Neural cell (in vitro differentiated cells): ENCODE data around the gene EXTL1. TPM values are rescaled to one million over a fixed set of nuclear protein-coding genes. Genes with fewer than 3 reads are reported as not detected.

Experiments
- H2AFZ ChIP-seq: fragments of 200-600, 300-800 bp; sonication (generic), shearing (Covaris generic); 2 replicates; pipeline ENCODE4 v1.6.0; 2014; ENCODE audit warnings: low read depth, mild to moderate bottlenecking, antibody characterized with exemption, low read length, moderate library complexity
- H3F3A ChIP-seq: fragments of 200-600 bp; shearing (Covaris generic); 2 replicates; pipeline ENCODE4 v1.6.1; 2016; ENCODE audit warnings: mild to moderate bottlenecking, moderate library complexity, mixed read lengths, antibody characterized with exemption, low read length; ENCODE audit not compliant: insufficient read depth, poor library complexity, severe bottlenecking
- H3K27ac ChIP-seq: fragments of 200-600, 300-800 bp; sonication (generic), shearing (Covaris generic); 2 replicates; pipeline ENCODE4 v1.5.1; 2014; ENCODE audit warnings: mild to moderate bottlenecking, low read length, moderate library complexity
- H3K27me3 ChIP-seq: fragments of 300-800, 200-600 bp; sonication (generic), shearing (Covaris generic); 2 replicates; pipeline ENCODE4 v1.6.0; 2014; ENCODE audit warnings: mild to moderate bottlenecking, low read depth, low read length, moderate library complexity; ENCODE audit not compliant: insufficient read depth
- H3K36me3 ChIP-seq: fragments of 300-800, 200-600 bp; sonication (generic), shearing (Covaris generic); 2 replicates; pipeline ENCODE4 v1.5.1; 2014; ENCODE audit warnings: mild to moderate bottlenecking, antibody characterized with exemption, low read length, moderate library complexity; ENCODE audit not compliant: insufficient read depth
- H3K4me2 ChIP-seq: fragments of 300-800, 200-600 bp; sonication (generic), shearing (Covaris generic); 2 replicates; pipeline ENCODE4 v1.6.0; 2014; ENCODE audit warnings: mild to moderate bottlenecking, low read length
- H3K4me3 ChIP-seq: fragments of 300-800, 200-600 bp; sonication (generic), shearing (Covaris generic); 2 replicates; pipeline ENCODE4 v1.5.1; 2014; ENCODE audit warnings: mild to moderate bottlenecking, low read length, moderate library complexity
- H3K79me2 ChIP-seq: fragments of 200-600 bp; shearing (Covaris generic); replicated peaks from 2 replicates; pipeline ENCODE4 v1.6.0; 2014; ENCODE audit warnings: mild to moderate bottlenecking, low read length, moderate library complexity; ENCODE audit not compliant: insufficient read depth
- H3K9ac ChIP-seq: fragments of 300-800, 200-600 bp; sonication (generic), shearing (Covaris generic); 2 replicates; pipeline ENCODE4 v1.6.1; 2016; ENCODE audit warnings: mild to moderate bottlenecking, low read length, mixed read lengths
- H3K9me2 ChIP-seq: fragments of 200-600 bp; shearing (Covaris generic); 2 replicates; pipeline ENCODE4 v1.6.1; 2016; ENCODE audit warnings: mild to moderate bottlenecking, low read length, mixed read lengths; ENCODE audit not compliant: insufficient read depth
- H3K9me3 ChIP-seq: fragments of 200-600, 300-800 bp; sonication (generic), shearing (Covaris generic); 2 replicates; pipeline ENCODE4 v1.6.1; 2016; ENCODE audit warnings: mild to moderate bottlenecking, mixed run types, low read length, moderate library complexity, mixed read lengths
- H4K20me1 ChIP-seq: fragments of 200-600 bp; shearing (Covaris generic); 2 replicates; pipeline ENCODE4 v1.6.1; 2016; ENCODE audit warnings: mild to moderate bottlenecking, mixed run types; ENCODE audit not compliant: insufficient read depth
- EP300 ChIP-seq: fragments of 450-650 bp; conservative IDR thresholded peaks from 2 replicates; pipeline ENCODE4 v1.6.1; 2014; ENCODE audit warnings: antibody characterized with exemption, mild to moderate bottlenecking, moderate library complexity; ENCODE audit not compliant: poor library complexity, severe bottlenecking
- EZH2 ChIP-seq: fragments of 200-600, 300-800 bp; shearing (Covaris generic), sonication (generic); IDR thresholded peaks from 2 replicates; pipeline ENCODE4 v1.6.1; 2014; ENCODE audit warnings: antibody characterized with exemption, low read length, borderline replicate concordance, mild to moderate bottlenecking; ENCODE audit not compliant: insufficient read depth, poor library complexity, severe bottlenecking
- POLR2AphosphoS5 ChIP-seq: IDR thresholded peaks from 2 replicates; pipeline ENCODE4 v1.6.1; 2012
- RAD21 ChIP-seq: fragments of 450-650 bp; conservative IDR thresholded peaks from 2 replicates; pipeline ENCODE4 v1.6.1; 2014; ENCODE audit warnings: antibody characterized with exemption, mild to moderate bottlenecking, moderate library complexity
- REST ChIP-seq: IDR thresholded peaks from 2 replicates; pipeline ENCODE4 v1.6.1; 2012; ENCODE audit warnings: borderline replicate concordance
- SMC3 ChIP-seq: fragments of 450-650 bp; conservative IDR thresholded peaks from 2 replicates; pipeline ENCODE4 v1.6.1; 2014; ENCODE audit warnings: antibody characterized with exemption, mild to moderate bottlenecking, moderate library complexity; ENCODE audit not compliant: poor library complexity
- TAF1 ChIP-seq: IDR thresholded peaks from 2 replicates; pipeline ENCODE4 v1.6.1; 2012; ENCODE audit warnings: low read depth
- polyA plus RNA-seq: library from polyadenylated mRNA; depleted of rRNA; stranded (reverse); fragments of >200 nt; gene quantifications from 2 replicates; pipeline ENCODE4 v1.2.3, GENCODE V29; 2014
- TF ChIP-seq, protein P1 (sequence below): fragments of 450-650 bp; IDR thresholded peaks from 2 replicates; pipeline ENCODE4 v1.5.1; 2014; ENCODE audit warnings: antibody characterized with exemption, mild to moderate bottlenecking, moderate library complexity; ENCODE audit not compliant: poor library complexity, severe bottlenecking

EXTL1 gene
- polyA plus RNA-seq, 1 donor from 2014 or later: 2.7 TPM

- no peak for TF ChIP-seq REST
These were observed 22.4 kb upstream of the EXTL1 start (continued) for GRCh38 chr1:25999041-25999800.

GRCh38 chr1:26003262-26003661 is 18.3 kb upstream of the EXTL1 start:
- H3K4me2 ChIP-seq: no peak overlapping the region
- H3F3A ChIP-seq: no peaks in the 10 kb centered on the region
- H3K9ac ChIP-seq: no peak overlapping the region
- H2AFZ ChIP-seq: no peak overlapping the region
- H3K27ac ChIP-seq: no peak overlapping the region
- no peaks in the 10 kb centered on the region for H3K9me2 ChIP-seq
- no peaks in the 10 kb centered on the region for H3K79me2 ChIP-seq
- no peaks in the 10 kb centered on the region for H3K27me3 ChIP-seq
- no peak for TF ChIP-seq EP300
- no peak for TF ChIP-seq RAD21
- no peak for TF ChIP-seq SMC3
- TF ChIP-seq TAF1: no peak
- TF ChIP-seq EZH2: no peak
- TF ChIP-seq, protein P1, sequence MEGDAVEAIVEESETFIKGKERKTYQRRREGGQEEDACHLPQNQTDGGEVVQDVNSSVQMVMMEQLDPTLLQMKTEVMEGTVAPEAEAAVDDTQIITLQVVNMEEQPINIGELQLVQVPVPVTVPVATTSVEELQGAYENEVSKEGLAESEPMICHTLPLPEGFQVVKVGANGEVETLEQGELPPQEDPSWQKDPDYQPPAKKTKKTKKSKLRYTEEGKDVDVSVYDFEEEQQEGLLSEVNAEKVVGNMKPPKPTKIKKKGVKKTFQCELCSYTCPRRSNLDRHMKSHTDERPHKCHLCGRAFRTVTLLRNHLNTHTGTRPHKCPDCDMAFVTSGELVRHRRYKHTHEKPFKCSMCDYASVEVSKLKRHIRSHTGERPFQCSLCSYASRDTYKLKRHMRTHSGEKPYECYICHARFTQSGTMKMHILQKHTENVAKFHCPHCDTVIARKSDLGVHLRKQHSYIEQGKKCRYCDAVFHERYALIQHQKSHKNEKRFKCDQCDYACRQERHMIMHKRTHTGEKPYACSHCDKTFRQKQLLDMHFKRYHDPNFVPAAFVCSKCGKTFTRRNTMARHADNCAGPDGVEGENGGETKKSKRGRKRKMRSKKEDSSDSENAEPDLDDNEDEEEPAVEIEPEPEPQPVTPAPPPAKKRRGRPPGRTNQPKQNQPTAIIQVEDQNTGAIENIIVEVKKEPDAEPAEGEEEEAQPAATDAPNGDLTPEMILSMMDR: no peak
- no peaks in the 10 kb centered on the region for H3K36me3 ChIP-seq
- no peaks in the 10 kb centered on the region for H3K9me3 ChIP-seq
- H3K4me3 ChIP-seq: no peak overlapping the region
- no peaks in the 10 kb centered on the region for H4K20me1 ChIP-seq

DNA sequence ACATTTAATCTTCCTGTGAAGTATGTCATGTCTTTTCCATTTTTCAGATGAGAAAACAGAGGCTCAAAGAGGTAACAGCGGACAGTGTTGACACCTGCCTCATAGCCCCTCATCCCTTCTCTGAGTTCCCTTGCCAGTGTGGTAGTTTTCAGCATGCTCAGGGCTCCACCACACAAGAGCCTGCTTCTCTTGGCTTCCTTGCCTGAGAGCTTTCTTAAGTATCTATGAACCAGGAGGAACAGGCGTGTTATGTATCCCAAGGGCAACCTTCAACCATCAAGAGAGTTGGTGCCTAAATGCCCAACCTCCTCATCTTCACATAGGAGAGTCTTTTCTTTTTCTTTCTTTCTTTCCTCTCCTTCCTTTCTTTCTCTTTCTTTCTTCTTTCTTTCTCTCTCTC is 17.8 kb upstream of the EXTL1 start:
- Histone ChIP-seq H3K79me2 (no peaks in the 10 kb centered on the region), H3K4me2 (no peak overlapping the region), H3K36me3 (no peaks in the 10 kb centered on the region), H3K27me3 (no peaks in the 10 kb centered on the region), H3K9ac (no peak overlapping the region), H3K27ac (no peak overlapping the region), H3K4me3 (no peak overlapping the region), H3F3A (no peaks in the 10 kb centered on the region), H4K20me1 (no peaks in the 10 kb centered on the region), H2AFZ (no peak overlapping the region), H3K9me2 (no peaks in the 10 kb centered on the region), H3K9me3 (no peaks in the 10 kb centered on the region)
- TF ChIP-seq, protein P1: no peak
- TF ChIP-seq POLR2AphosphoS5 (no peak), REST (no peak), EP300 (no peak), RAD21 (no peak), SMC3 (no peak), TAF1 (no peak), EZH2 (no peak)
